Type B pancreatic cell (in vitro differentiated cells): ENCODE results near the gene ATG3. TPM values are rescaled to one million over a fixed set of nuclear protein-coding genes. Genes with fewer than 3 reads are reported as not detected.
A peak's percentile ranks its signal among the peaks of the same experiment; 100 is the strongest.
"Not testable (repeated sequence)": the region's sequence is repeated elsewhere in the genome, so short reads cannot be mapped to it uniquely, and the experiment has no call there.

ENCODE experiments used
- DNase-seq: peaks from one replicate; pipeline ENCODE4 v3.0.0; 2021; ENCODE audit warnings: mixed read lengths; ENCODE audit not compliant: unreplicated experiment; ENCODE audit errors: extremely low spot score
- H3K27ac Mint-ChIP-seq: 2 replicates; pipeline ENCODE4 v1.8.0; 2021; ENCODE audit warnings: mild to moderate bottlenecking, mixed read lengths
- H3K27me3 Mint-ChIP-seq: 2 replicates; pipeline ENCODE4 v1.8.0; 2021; ENCODE audit warnings: mixed read lengths
- H3K36me3 Mint-ChIP-seq: 2 replicates; pipeline ENCODE4 v1.8.0; 2021; ENCODE audit warnings: mixed read lengths
- H3K4me1 Mint-ChIP-seq: one replicate; pipeline ENCODE4 v1.8.0; 2021; ENCODE audit warnings: mixed read lengths; ENCODE audit not compliant: unreplicated experiment
- H3K4me3 Mint-ChIP-seq: 2 replicates; pipeline ENCODE4 v1.8.0; 2021; ENCODE audit warnings: mild to moderate bottlenecking, mixed read lengths
- H3K9me3 Mint-ChIP-seq: 2 replicates; pipeline ENCODE4 v1.8.0; 2021; ENCODE audit warnings: mixed read lengths
- total RNA-seq: library from RNA; stranded (reverse); gene quantifications from 2 replicates; pipeline ENCODE4 v1.2.1, GENCODE V29; 2021; ENCODE audit warnings: low replicate concordance
- TF ChIP-seq, protein P1 (sequence below): fragments of 200-600 bp; sonication (generic); conservative IDR thresholded peaks from 2 replicates; pipeline ENCODE4 v1.5.0; 2021; ENCODE audit warnings: antibody characterized with exemption, mild to moderate bottlenecking

The ATG3 gene
- total RNA-seq, 1 donor from 2014 or later = 35.3 TPM

DNA sequence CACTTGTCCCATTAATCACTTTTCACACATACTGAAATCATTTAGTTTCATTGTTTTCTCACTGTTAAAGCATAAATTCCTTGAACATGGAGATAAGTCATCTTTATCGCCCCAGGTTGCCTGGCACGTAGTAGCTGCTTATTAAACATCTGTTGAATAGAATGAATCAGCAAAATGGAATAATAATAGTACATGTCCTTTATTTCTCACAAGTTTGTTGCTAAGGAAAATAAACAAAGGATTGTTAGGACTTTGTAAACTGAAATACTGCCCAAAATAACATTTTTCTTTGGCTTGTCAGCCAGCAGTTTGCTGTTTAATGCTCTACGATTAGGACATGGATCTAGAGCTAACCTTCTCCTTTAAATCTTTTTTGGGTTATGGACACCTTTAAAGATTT lies 17.9 kb upstream of the ATG3 start:
- H3K36me3 Mint-ChIP-seq = peaks cover 10% of the 10 kb centered on the region
- H3K27me3 Mint-ChIP-seq = no peaks in the 10 kb centered on the region
- DNase-seq = no peak
- H3K9me3 Mint-ChIP-seq = no peaks in the 10 kb centered on the region
- H3K27ac Mint-ChIP-seq = no peak overlapping the region
- no peak overlapping the region for H3K4me3 Mint-ChIP-seq
- TF ChIP-seq, protein P1, sequence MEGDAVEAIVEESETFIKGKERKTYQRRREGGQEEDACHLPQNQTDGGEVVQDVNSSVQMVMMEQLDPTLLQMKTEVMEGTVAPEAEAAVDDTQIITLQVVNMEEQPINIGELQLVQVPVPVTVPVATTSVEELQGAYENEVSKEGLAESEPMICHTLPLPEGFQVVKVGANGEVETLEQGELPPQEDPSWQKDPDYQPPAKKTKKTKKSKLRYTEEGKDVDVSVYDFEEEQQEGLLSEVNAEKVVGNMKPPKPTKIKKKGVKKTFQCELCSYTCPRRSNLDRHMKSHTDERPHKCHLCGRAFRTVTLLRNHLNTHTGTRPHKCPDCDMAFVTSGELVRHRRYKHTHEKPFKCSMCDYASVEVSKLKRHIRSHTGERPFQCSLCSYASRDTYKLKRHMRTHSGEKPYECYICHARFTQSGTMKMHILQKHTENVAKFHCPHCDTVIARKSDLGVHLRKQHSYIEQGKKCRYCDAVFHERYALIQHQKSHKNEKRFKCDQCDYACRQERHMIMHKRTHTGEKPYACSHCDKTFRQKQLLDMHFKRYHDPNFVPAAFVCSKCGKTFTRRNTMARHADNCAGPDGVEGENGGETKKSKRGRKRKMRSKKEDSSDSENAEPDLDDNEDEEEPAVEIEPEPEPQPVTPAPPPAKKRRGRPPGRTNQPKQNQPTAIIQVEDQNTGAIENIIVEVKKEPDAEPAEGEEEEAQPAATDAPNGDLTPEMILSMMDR = no peak
- H3K4me1 Mint-ChIP-seq = peaks cover 4% of the 10 kb centered on the region

DNA sequence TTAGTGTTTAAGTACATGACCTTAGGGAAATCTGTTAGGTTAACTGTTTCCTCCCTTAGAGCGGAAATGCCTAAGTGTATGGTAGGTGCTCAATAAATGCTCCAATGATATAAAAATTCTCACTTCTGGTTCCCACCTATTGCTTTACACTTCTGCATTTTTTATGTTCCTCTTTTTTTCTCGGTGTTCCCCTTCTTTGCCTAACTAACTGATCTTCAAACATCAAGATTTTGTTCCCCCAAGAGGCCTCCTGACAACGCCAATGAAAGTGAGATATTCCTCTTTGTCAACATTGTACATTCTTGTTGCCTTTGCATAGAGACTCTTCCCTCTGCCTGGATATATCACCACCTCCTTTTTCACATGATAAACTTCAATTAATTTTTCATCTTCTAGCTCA lies 17.5 kb upstream of the ATG3 start:
- no peaks in the 10 kb centered on the region for H3K9me3 Mint-ChIP-seq
- H3K4me3 Mint-ChIP-seq = no peak overlapping the region
- no peaks in the 10 kb centered on the region for H3K27me3 Mint-ChIP-seq
- H3K27ac Mint-ChIP-seq = no peak overlapping the region
- TF ChIP-seq, protein P1 = no peak
- peaks cover 4% of the 10 kb centered on the region for H3K4me1 Mint-ChIP-seq
- DNase-seq = no peak
- peaks cover 10% of the 10 kb centered on the region for H3K36me3 Mint-ChIP-seq

DNA sequence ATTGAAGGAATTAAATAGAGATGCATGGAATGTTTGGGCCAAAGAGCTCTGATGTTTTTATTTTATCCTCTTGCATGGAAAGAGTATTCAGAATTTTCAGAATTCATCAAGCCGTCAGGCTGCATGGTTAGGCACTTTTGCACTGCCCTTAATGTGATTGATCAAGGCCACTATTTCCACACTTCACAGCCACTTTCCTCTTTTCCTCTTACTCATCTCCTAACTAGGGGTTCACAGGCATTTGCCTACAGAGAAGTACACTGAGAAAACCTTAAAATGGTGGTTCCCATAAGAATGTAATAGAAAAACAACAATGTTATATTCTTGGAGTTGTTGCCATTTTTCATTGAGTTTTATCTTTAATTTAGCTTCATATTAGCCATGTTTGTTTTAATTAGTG lies 10.9 kb upstream of the ATG3 start:
- no peak for DNase-seq
- Mint-ChIP-seq H3K27me3 (no peaks in the 10 kb centered on the region), H3K36me3 (peaks cover 16% of the 10 kb centered on the region), H3K4me1 (peaks cover 3% of the 10 kb centered on the region), H3K9me3 (no peaks in the 10 kb centered on the region), H3K4me3 (no peak overlapping the region), H3K27ac (no peak overlapping the region)
- TF ChIP-seq, protein P1 = no peak

DNA sequence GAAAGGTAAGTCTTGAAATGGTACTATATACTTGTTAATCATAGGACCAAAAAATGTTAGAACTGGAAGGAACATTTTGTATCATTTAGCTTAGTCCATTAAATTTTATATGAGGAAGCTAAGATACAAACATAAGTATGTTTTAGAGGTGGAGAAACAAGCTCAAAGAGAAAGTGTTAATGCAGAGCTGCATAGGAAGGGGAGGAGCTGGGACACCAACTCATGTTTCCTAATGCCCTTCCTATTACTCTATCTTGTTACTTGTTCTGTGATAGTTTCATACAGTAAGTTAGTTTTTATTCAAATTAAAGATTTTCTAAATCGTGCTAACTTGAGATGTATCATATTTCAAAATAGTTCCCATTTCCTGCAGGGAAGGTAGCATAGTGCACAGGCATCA lies 7.5 kb upstream of the ATG3 start:
- Mint-ChIP-seq H3K36me3 (peaks cover 22% of the 10 kb centered on the region), H3K27me3 (no peaks in the 10 kb centered on the region), H3K4me3 (no peak overlapping the region), H3K4me1 (peaks cover 3% of the 10 kb centered on the region), H3K9me3 (no peaks in the 10 kb centered on the region), H3K27ac (no peak overlapping the region)
- no peak for DNase-seq
- TF ChIP-seq, protein P1 = no peak

DNA sequence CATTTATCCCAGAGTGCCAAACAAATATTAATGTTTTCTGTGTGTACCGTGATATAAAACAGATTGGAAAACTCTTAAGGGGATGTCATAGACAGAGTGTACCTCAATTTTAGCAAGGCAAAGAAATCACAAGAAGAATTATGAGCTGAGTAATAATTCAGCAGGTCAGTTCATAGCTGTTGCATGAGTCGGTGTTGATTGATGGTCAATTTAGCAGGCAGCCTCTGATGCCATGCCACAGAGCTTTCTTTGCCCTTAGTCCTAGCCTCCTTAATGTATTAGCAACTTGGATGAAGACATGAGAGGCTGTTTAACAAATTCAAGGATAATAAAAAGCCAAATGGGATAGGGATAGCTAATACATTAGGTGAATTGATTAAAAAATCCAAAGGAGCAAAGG lies 6.9 kb upstream of the ATG3 start:
- Mint-ChIP-seq H3K36me3 (peaks cover 22% of the 10 kb centered on the region), H3K9me3 (no peaks in the 10 kb centered on the region), H3K4me1 (peaks cover 3% of the 10 kb centered on the region), H3K27ac (no peak overlapping the region), H3K27me3 (no peaks in the 10 kb centered on the region), H3K4me3 (no peak overlapping the region)
- DNase-seq = no peak
- TF ChIP-seq, protein P1 = no peak

DNA sequence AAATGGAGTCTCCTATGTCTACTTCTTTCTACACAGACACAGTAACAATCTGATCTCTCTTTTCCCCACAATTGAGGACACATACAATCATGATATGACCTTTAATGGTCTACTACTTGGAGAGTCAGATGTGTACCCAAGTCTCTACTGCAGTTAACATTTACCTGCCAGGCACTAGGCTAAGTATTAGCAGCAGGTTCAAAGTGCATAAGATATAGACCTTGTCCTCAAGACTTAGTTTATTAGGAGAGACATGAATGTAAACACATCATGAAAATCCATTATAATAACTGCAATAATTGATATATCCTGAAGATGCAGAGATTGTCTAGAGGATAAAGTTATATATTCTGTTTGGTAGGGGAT lies 3.2 kb upstream of the ATG3 start:
- Mint-ChIP-seq H3K4me3 (no peak overlapping the region), H3K4me1 (peaks cover 11% of the 10 kb centered on the region), H3K36me3 (peaks cover 12% of the 10 kb centered on the region), H3K27me3 (no peaks in the 10 kb centered on the region), H3K27ac (no peak overlapping the region), H3K9me3 (no peaks in the 10 kb centered on the region)
- TF ChIP-seq, protein P1 = no peak
- DNase-seq = no peak

DNA sequence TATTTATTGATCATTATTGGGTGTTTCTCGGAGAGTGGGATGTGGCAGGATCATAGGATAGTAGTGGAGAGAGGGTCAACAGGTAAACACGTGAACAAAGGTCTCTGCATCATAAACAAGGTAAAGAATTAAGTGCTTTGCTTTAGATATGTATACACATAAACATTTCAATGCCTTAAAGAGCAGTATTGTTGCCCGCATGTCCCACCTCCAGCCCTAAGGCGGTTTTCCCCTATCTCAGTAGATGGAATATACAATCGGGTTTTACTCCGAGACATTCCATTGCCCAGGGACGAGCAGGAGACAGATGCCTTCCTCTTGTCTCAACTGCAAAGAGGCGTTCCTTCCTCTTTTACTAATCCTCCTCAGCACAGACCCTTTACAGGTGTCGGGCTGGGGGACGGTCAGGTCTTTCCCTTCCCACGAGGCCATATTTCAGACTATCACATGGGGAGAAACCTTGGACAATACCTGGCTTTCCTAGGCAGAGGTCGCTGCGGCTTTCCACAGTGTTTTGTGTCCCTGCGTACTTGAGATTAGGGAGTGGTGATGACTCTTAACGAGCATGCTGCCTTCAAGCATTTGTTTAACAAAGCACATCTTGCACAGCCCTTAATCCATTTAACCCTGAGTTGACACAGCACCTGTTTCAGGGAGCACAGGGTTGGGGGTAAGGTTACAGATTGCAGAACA lies 2.6 kb upstream of the ATG3 start:
- Mint-ChIP-seq H3K4me3 (peak overlapping the region; percentile 66), H3K4me1 (peaks cover 16% of the 10 kb centered on the region), H3K36me3 (peaks cover 12% of the 10 kb centered on the region)
- H3K27ac Mint-ChIP-seq, H3K27me3 Mint-ChIP-seq, DNase-seq, H3K9me3 Mint-ChIP-seq: not testable (repeated sequence)
